Bronchial epithelial cell (primary cell): ENCODE results near the gene CUL2. TPM values are rescaled to one million over a fixed set of nuclear protein-coding genes. Genes with fewer than 3 reads are reported as not detected.

Experiments used
- DNase-seq: peaks from one replicate; pipeline ENCODE4 v3.0.0-alpha.2; 2010; ENCODE audit warnings: low read depth
- FAIRE-seq: peaks from 2 replicates; lab custom pipeline; 2011; peaks lifted over from hg19 to GRCh38; lab: Jason Lieb, UNC
- H3K27me3 ChIP-seq: 2 replicates; pipeline ENCODE4 v1.5.1; 2011; ENCODE audit warnings: low read length; ENCODE audit not compliant: control insufficient read depth, insufficient read depth
- H3K36me3 ChIP-seq: 2 replicates; pipeline ENCODE4 v1.5.1; 2011; ENCODE audit warnings: low read length; ENCODE audit not compliant: control insufficient read depth, insufficient read depth
- H3K4me3 ChIP-seq: 2 replicates; pipeline ENCODE4 v1.5.1; 2011; ENCODE audit warnings: mild to moderate bottlenecking, low read depth, low read length, control low read depth
- total RNA-seq: library from RNA; depleted of rRNA; stranded (reverse); fragments of >200 nt; gene quantifications from 2 replicates; pipeline ENCODE4 v1.2.1, GENCODE V29; 2014
- TF ChIP-seq, protein P1 (sequence below): IDR thresholded peaks from 2 replicates; pipeline ENCODE4 v1.5.1; 2011; ENCODE audit warnings: mild to moderate bottlenecking, moderate library complexity, low read length, control low read depth, inconsistent platforms; ENCODE audit not compliant: insufficient read depth, severe bottlenecking

The CUL2 gene
- total RNA-seq, 1 donor from 2014 or later: 21.3 TPM

DNA sequence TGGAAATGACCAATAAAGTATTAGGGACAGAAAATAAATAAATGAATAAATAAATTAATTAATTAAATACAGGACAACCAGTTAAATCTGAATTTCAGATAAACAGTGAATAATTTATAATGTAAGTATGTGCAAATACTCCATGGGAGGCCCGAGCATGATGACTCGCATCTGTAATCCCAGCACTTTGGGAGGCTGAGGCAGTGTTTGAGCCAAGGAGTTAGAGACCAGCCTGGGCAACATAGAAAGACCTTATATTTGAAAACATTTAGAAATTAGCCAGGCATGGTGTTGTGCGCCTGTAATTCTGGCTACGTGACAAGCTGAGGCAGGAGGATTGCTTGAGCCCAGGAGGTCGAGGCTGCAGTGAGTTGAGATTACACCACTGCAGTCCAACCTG is 123.7 kb downstream of the CUL2 start:
- TF ChIP-seq, protein P1, sequence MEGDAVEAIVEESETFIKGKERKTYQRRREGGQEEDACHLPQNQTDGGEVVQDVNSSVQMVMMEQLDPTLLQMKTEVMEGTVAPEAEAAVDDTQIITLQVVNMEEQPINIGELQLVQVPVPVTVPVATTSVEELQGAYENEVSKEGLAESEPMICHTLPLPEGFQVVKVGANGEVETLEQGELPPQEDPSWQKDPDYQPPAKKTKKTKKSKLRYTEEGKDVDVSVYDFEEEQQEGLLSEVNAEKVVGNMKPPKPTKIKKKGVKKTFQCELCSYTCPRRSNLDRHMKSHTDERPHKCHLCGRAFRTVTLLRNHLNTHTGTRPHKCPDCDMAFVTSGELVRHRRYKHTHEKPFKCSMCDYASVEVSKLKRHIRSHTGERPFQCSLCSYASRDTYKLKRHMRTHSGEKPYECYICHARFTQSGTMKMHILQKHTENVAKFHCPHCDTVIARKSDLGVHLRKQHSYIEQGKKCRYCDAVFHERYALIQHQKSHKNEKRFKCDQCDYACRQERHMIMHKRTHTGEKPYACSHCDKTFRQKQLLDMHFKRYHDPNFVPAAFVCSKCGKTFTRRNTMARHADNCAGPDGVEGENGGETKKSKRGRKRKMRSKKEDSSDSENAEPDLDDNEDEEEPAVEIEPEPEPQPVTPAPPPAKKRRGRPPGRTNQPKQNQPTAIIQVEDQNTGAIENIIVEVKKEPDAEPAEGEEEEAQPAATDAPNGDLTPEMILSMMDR: no peak
- Histone ChIP-seq H3K36me3 (no peaks in the 10 kb centered on the region), H3K27me3 (no peaks in the 10 kb centered on the region), H3K4me3 (no peak overlapping the region)
- peak; percentile 26 for DNase-seq
- no peak for FAIRE-seq

GRCh38 chr10:34966040-34966439 is 124.1 kb downstream of the CUL2 start:
- no peak for DNase-seq
- Histone ChIP-seq H3K27me3 (no peaks in the 10 kb centered on the region), H3K36me3 (no peaks in the 10 kb centered on the region), H3K4me3 (no peak overlapping the region)
- FAIRE-seq: no peak
- TF ChIP-seq, protein P1: no peak

- Histone ChIP-seq H3K36me3 (no peaks in the 10 kb centered on the region), H3K4me3 (no peak overlapping the region), H3K27me3 (no peaks in the 10 kb centered on the region)
- TF ChIP-seq, protein P1: no peak
- FAIRE-seq: no peak
- DNase-seq: no peak
Observed at GRCh38 chr10:34964166-34964800, 125.9 kb downstream of the CUL2 start.

GRCh38 chr10:34962866-34963265 is 127.3 kb downstream of the CUL2 start:
- TF ChIP-seq, protein P1: no peak
- peak; percentile 47 for FAIRE-seq
- Histone ChIP-seq H3K36me3 (no peaks in the 10 kb centered on the region), H3K27me3 (no peaks in the 10 kb centered on the region), H3K4me3 (no peak overlapping the region)
- DNase-seq: no peak

GRCh38 chr10:34960983-34961382 is 129.2 kb downstream of the CUL2 start:
- DNase-seq: peak; percentile 36

More at GRCh38 chr10:34960983-34961382, 129.2 kb downstream of the CUL2 start:
- TF ChIP-seq, protein P1: peak; percentile 40
- no peak for FAIRE-seq
- no peak overlapping the region for H3K4me3 ChIP-seq
- no peaks in the 10 kb centered on the region for H3K27me3 ChIP-seq
- no peaks in the 10 kb centered on the region for H3K36me3 ChIP-seq
